Measurements from ENCODE around the gene CSNK1G3.

GRCh38 chr5:123599171-123599570 is 87.2 kb downstream of the CSNK1G3 start:
- TF ChIP-seq REST (IDR thresholded peaks at IDR 0.05; ENCODE audit: low read depth) (no peak), CTCF (IDR thresholded peaks at IDR 0.05 in 2 of 3, conservative IDR thresholded peaks at IDR 0.05 in 1 of 3; ENCODE audit: borderline replicate concordance in 1 of 3, insufficient read depth in 1 of 3, low read depth in 2 of 3, low read length in 2 of 3) (no peak), EGR1 (IDR thresholded peaks at IDR 0.05; ENCODE audit: low read depth) (no peak), POLR2AphosphoS5 (IDR thresholded peaks at IDR 0.05; ENCODE audit: low read depth, low read length) (no peak)

Measured in HCT116 (cell line).